Natural killer cell (primary cell): ENCODE measurements around the gene PTPRA. TPM values are rescaled to one million over a fixed set of nuclear protein-coding genes. Genes with fewer than 3 reads are reported as not detected.

Source experiments
- ATAC-seq, 3 donors: fragments of 150-1000 bp in 2 of 3; fragments of 200-7000 bp in 1 of 3; cut with Tn5 transposase; 1 replicate in 1 of 3; 2 replicates in 2 of 3; pipeline ENCODE4 v1.10.0; 2021; ENCODE audit warnings: mild to moderate bottlenecking in 2 of 3, moderate library complexity in 2 of 3
- DNase-seq, 2 donors: peaks; one replicate each; pipeline versions ENCODE4 v3.0.0 to v3.0.0-alpha.2; 2013 to 2021; ENCODE audit warnings: mixed read lengths in 1 of 2
- H3K27ac ChIP-seq: one replicate; pipeline ENCODE4 v1.5.1; 2013; ENCODE audit warnings: mild to moderate bottlenecking, low read length
- H3K27me3 ChIP-seq: one replicate; pipeline ENCODE4 v1.6.1; 2013; ENCODE audit warnings: low read length; ENCODE audit not compliant: control insufficient read depth, insufficient read depth
- H3K36me3 ChIP-seq: one replicate; pipeline ENCODE4 v1.6.1; 2013; ENCODE audit warnings: low read length; ENCODE audit not compliant: control insufficient read depth, insufficient read depth
- H3K4me1 ChIP-seq: one replicate; pipeline ENCODE4 v1.6.1; 2013; ENCODE audit warnings: low read length; ENCODE audit not compliant: control insufficient read depth, insufficient read depth
- H3K4me3 ChIP-seq: one replicate; pipeline ENCODE4 v1.5.1; 2013; ENCODE audit warnings: low read length
- H3K9me3 ChIP-seq: one replicate; pipeline ENCODE4 v1.6.1; 2013; ENCODE audit warnings: low read length; ENCODE audit not compliant: control insufficient read depth, insufficient read depth
- H3K27ac Mint-ChIP-seq, 2 donors: one replicate each; pipeline ENCODE4 v1.8.0; 2022; ENCODE audit warnings: mild to moderate bottlenecking in 2 of 2, mixed read lengths in 2 of 2, moderate library complexity in 1 of 2
- H3K27me3 Mint-ChIP-seq, 2 donors: one replicate each; pipeline ENCODE4 v1.8.0; 2022; ENCODE audit warnings: low read depth in 2 of 2, mixed read lengths in 2 of 2
- H3K36me3 Mint-ChIP-seq: one replicate; pipeline ENCODE4 v1.8.0; 2022; ENCODE audit warnings: mixed read lengths
- H3K4me1 Mint-ChIP-seq, 2 donors: one replicate each; pipeline ENCODE4 v1.8.0; 2022; ENCODE audit warnings: mixed read lengths in 2 of 2
- H3K4me3 Mint-ChIP-seq: one replicate; pipeline ENCODE4 v1.8.0; 2022; ENCODE audit warnings: mild to moderate bottlenecking, moderate library complexity, mixed read lengths
- H3K9me3 Mint-ChIP-seq, 2 donors: one replicate each; pipeline ENCODE4 v1.8.0; 2022; ENCODE audit warnings: mixed read lengths in 2 of 2
- intact Hi-C: fragments of 100-400 bp; cut with micrococcal nuclease; formaldehyde crosslinking; loops from one replicate; pipeline ENCODE4 v1.14.2; 2022
- total RNA-seq, 4 donors: library from RNA; stranded (reverse); fragments of 120-200 nt in 1 of 4; gene quantifications; one replicate each; pipeline versions ENCODE4 v1.2.3 to v1.2.4, GENCODE V29; 2013 to 2022
- TF ChIP-seq, protein P1 (sequence below): fragments of 200-600 bp; IDR thresholded peaks from one replicate; pipeline ENCODE4 v1.8.0; 2022; ENCODE audit warnings: antibody characterized with exemption

The PTPRA gene
- total RNA-seq, 3 donors from 2014 or later (not counting 1 experiment from before 2014, with no cell fraction given): 125 to 172 (median 141) TPM

DNA sequence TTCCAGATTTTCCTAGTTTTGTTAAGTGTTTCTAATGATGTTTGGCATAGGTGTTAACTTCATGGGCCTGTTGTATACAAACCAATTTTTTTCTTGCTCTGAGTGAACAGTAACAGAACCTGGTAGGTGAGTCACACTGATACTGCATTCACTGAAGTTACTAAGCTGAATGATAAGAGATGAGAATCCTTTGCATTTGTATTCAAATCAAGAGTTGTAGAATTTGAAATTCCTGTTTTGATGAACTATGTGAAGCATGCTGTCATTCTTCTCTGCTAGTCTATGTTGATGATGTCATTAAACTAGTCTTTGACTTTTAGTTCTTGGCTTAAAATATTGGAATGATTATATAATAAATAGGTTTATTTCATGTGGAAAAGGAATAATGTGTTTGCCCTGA is 37.9 kb downstream of the PTPRA start:
- Histone ChIP-seq H3K27ac (no peak overlapping the region), H3K27me3 (no peaks in the 10 kb centered on the region), H3K9me3 (no peaks in the 10 kb centered on the region), H3K36me3 (peaks cover 5% of the 10 kb centered on the region), H3K4me1 (no peaks in the 10 kb centered on the region), H3K4me3 (no peak overlapping the region)
- Mint-ChIP-seq H3K4me3 (no peak overlapping the region), H3K36me3 (no peaks in the 10 kb centered on the region), H3K27ac (peak overlapping the region; percentile 0 to 4), H3K9me3 (no peaks in the 10 kb centered on the region), H3K4me1 (peaks cover 13 to 21% of the 10 kb centered on the region in 2 donors), H3K27me3 (no peaks in the 10 kb centered on the region)
- intact Hi-C loops: no loop called here
- TF ChIP-seq, protein P1, sequence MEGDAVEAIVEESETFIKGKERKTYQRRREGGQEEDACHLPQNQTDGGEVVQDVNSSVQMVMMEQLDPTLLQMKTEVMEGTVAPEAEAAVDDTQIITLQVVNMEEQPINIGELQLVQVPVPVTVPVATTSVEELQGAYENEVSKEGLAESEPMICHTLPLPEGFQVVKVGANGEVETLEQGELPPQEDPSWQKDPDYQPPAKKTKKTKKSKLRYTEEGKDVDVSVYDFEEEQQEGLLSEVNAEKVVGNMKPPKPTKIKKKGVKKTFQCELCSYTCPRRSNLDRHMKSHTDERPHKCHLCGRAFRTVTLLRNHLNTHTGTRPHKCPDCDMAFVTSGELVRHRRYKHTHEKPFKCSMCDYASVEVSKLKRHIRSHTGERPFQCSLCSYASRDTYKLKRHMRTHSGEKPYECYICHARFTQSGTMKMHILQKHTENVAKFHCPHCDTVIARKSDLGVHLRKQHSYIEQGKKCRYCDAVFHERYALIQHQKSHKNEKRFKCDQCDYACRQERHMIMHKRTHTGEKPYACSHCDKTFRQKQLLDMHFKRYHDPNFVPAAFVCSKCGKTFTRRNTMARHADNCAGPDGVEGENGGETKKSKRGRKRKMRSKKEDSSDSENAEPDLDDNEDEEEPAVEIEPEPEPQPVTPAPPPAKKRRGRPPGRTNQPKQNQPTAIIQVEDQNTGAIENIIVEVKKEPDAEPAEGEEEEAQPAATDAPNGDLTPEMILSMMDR: no peak
- DNase-seq (no peak), ATAC-seq (no peak)

DNA sequence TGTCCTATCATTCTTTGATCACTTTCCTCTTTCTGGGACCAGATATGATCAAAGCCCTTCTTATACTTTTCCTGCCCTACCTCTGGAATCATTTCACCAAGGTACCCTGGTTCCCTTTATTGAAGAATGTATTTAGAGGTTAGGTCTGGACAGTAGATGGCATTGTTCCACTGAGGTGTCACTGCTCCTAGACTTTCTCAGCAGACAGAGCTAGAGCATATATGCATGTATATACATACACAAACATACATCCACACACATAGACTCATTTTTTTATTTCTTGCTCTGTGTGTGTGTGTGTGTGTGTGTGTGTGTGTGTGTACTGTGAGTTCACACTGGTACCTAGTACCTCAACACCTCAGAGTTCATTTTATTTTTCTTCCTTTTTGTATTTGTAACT is 40.9 kb downstream of the PTPRA start:
- Mint-ChIP-seq H3K36me3 (no peaks in the 10 kb centered on the region), H3K4me3 (no peak overlapping the region), H3K27me3 (no peaks in the 10 kb centered on the region), H3K9me3 (no peaks in the 10 kb centered on the region), H3K27ac (peak overlapping the region in 1 of 2 donors; percentile 24), H3K4me1 (peaks cover 22 to 31% of the 10 kb centered on the region in 2 donors)
- ATAC-seq (peak in 1 of 3 donors; percentile 34), DNase-seq (no peak)
- no peaks in the 10 kb centered on the region for H3K4me1 ChIP-seq
- no peaks in the 10 kb centered on the region for H3K9me3 ChIP-seq
- TF ChIP-seq, protein P1: no peak
- H3K27ac ChIP-seq: no peak overlapping the region
- no peak overlapping the region for H3K4me3 ChIP-seq
- H3K27me3 ChIP-seq: no peaks in the 10 kb centered on the region
- intact Hi-C loops: no loop called here
- H3K36me3 ChIP-seq: peaks cover 5% of the 10 kb centered on the region

DNA sequence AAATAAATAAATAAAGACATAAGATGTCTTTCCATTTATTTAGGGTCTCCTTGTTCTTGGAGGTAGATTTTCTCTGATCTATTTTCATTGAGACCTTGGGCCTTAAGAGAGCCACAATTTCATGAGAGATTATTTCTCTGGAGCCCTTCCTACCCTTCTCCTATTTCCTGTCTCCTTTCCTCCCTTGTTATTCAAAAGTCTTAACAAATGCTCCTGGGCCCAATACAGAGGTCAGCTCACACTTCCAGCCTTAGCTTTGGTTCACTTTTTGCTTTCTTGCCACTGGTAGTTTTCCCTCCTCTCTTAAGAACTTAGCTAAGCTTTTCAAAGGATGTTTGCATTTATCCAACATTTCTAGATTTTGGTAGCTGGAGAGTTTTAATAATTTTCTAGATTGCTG is 44.0 kb downstream of the PTPRA start:
- Histone ChIP-seq H3K27me3 (no peaks in the 10 kb centered on the region), H3K36me3 (no peaks in the 10 kb centered on the region), H3K27ac (no peak overlapping the region), H3K4me1 (no peaks in the 10 kb centered on the region), H3K9me3 (no peaks in the 10 kb centered on the region), H3K4me3 (no peak overlapping the region)
- H3K9me3 Mint-ChIP-seq: no peaks in the 10 kb centered on the region
- intact Hi-C loops: no loop called here
- H3K27me3 Mint-ChIP-seq: no peaks in the 10 kb centered on the region
- ATAC-seq (no peak), DNase-seq (no peak)
- TF ChIP-seq, protein P1: no peak
- H3K27ac Mint-ChIP-seq: peak overlapping the region in 1 of 2 donors; percentile 8
- H3K4me1 Mint-ChIP-seq: peaks cover 40 to 47% of the 10 kb centered on the region in 2 donors
- H3K4me3 Mint-ChIP-seq: no peak overlapping the region
- no peaks in the 10 kb centered on the region for H3K36me3 Mint-ChIP-seq
